ENCODE measurements around the gene SMYD5.
"Not testable (repeated sequence)": the region's sequence is repeated elsewhere in the genome, so short reads cannot be mapped to it uniquely, and the experiment has no call there.

SMYD5 gene

GRCh38 chr2:73262691-73263429 is 48.8 kb downstream of the SMYD5 start:
- not testable (repeated sequence) for DNase-seq

- no peak for DNase-seq
Measured at GRCh38 chr2:73263540-73264331, 49.7 kb downstream of the SMYD5 start.

GRCh38 chr2:73264332-73264606 is 50.2 kb downstream of the SMYD5 start:
- no peak for DNase-seq

GRCh38 chr2:73264783-73265182 is 50.7 kb downstream of the SMYD5 start:
- DNase-seq, result no peak

- no peak for DNase-seq
Measured at GRCh38 chr2:73265298-73266060, 51.4 kb downstream of the SMYD5 start.

- no peak for DNase-seq
Measured at GRCh38 chr2:73266061-73266901, 52.2 kb downstream of the SMYD5 start.

- DNase-seq, result no peak
Measured at GRCh38 chr2:73267008-73267407, 53.0 kb downstream of the SMYD5 start.

- DNase-seq, result no peak
Measured at GRCh38 chr2:73268366-73268829, 54.4 kb downstream of the SMYD5 start.

- peak; percentile 16 for DNase-seq
Measured at GRCh38 chr2:73268830-73269685, 55.0 kb downstream of the SMYD5 start.

- DNase-seq, result no peak
Measured at GRCh38 chr2:73269686-73270465, 55.8 kb downstream of the SMYD5 start.

- no peak for DNase-seq
Measured at GRCh38 chr2:73272270-73272669, 58.2 kb downstream of the SMYD5 start.

All from NCI-H187 treated with DMSO at 0.1 percent for 48 hours (cell line).